GM18505 (cell line): ENCODE data around the gene PLCB1.

Source experiments
- ATAC-seq: cut with Tn5 transposase; IDR thresholded peaks from one replicate; pipeline ENCODE4 v1.9.1; 2021; ENCODE audit not compliant: unreplicated experiment
- POLR2A ChIP-seq: IDR thresholded peaks from 4 replicates; pipeline ENCODE4 v1.6.1; 2011; ENCODE audit warnings: borderline replicate concordance; ENCODE audit not compliant: insufficient read depth, insufficient read length; ENCODE audit errors: extremely low read depth

The PLCB1 gene

DNA sequence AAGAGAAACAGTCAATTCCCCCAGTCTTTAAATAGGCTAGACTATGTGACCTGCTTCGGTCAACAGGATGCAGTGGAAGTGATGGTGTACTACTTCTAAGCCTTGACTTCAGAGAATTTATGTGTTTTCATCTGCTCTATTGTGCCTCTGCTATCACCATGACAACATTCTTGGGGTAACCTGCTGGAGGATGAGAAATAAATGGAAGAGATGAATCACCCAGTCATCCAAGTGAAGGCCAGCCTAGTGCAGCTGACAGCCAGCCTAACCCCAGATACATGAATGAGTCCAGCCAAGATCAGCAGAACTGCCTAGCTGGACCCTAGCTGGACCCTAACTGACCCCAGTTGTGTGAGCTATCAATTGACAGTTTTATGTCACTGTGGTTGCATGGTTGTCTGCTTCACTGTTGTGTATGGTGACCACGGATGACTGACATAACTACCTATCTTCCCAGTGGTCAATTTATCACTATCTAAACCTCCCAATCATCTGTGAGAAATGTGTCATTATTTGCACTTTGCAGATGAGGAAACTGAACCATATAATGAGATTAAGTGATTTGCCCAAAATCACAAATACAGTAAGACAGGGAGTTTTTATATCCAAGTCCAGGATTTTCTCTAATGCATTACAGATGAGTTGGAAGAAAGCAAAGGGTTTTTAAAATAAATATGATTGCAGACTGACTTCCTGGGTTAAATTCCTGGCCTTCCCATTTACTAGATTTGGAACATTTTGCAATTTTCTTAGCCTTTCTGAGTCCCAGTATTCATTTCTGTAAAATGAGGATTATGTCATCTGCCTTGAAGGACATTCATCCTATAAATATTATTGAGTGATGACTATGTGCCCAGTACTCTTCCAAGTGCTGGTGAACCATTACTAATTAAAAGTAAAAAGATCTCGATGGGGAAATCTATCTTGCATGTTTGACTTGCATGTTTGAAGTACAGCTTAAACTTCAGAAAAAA lies 800.4 kb downstream of the PLCB1 start:
- no peak for TF ChIP-seq POLR2A
- ATAC-seq: no peak

DNA sequence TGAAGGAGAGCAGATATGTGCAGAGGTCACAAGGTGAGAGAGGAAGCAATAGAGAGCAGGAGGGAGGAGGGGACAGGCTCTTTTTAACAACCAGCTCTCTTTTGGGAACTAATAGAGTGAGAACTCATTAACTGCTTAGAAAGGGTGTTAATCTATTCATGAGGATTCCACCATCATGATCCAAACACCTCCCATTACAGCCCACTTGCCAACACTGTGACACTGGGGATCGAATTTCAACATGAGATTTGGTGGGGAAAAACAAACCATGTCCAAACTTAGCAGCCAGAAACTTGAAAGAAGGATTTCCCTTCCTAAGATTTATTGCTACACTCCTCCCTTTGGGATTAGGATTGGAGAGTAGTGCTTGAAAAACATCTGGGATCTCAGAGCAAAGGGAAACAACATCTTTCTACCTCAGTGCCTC lies 801.3 kb downstream of the PLCB1 start:
- no peak for TF ChIP-seq POLR2A
- no peak for ATAC-seq

DNA sequence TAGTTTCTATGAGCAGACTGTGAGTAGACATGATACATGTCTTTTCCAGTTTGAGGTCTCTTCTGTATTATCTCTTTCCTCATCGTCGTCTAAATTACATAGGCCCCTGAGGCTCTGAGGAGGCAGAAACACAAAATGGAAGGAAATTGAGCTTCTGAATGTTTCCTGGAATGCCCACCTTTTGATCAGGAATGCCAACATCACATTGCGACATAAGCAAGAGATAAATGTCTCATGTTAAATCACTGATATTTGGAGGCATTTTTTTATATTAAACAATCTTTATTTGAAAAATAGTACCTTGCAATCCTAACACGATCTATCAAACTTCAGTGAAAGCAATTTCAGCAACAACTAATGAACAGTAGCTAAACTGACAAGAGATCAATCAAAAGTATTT lies 802.3 kb downstream of the PLCB1 start:
- no peak for TF ChIP-seq POLR2A
- ATAC-seq: no peak
